Esophagus mucosa (tissue), 1 donor: ENCODE results near the gene KCNG3. TPM values are rescaled to one million over a fixed set of nuclear protein-coding genes. Genes with fewer than 3 reads are reported as not detected.

ENCODE experiments used
- ATAC-seq: fragments of 200-7000 bp; cut with Tn5 transposase; one replicate; pipeline ENCODE4 v1.9.1; 2020
- total RNA-seq: library from RNA; stranded (reverse); gene quantifications from one replicate; pipeline ENCODE4 v1.2.4, GENCODE V29; 2023
- donor health status: DM: yes; HTN: yes; CAD: no.

Gene KCNG3, protein sequence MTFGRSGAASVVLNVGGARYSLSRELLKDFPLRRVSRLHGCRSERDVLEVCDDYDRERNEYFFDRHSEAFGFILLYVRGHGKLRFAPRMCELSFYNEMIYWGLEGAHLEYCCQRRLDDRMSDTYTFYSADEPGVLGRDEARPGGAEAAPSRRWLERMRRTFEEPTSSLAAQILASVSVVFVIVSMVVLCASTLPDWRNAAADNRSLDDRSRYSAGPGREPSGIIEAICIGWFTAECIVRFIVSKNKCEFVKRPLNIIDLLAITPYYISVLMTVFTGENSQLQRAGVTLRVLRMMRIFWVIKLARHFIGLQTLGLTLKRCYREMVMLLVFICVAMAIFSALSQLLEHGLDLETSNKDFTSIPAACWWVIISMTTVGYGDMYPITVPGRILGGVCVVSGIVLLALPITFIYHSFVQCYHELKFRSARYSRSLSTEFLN
- total RNA-seq = 0.12 TPM

- peak; percentile 87 for ATAC-seq
These were observed at the start of gene KCNG3 for GRCh38 chr2:42493468-42494354. TSS of gene KCNG3 (minus strand) at chr2:42493982. CDS start at chr2:42493501, 481 bp downstream.

- no peak for ATAC-seq
These were observed 49.1 kb upstream of the KCNG3 start for GRCh38 chr2:42542871-42543270.

- no peak for ATAC-seq
These were observed 43.7 kb upstream of the KCNG3 start for GRCh38 chr2:42537493-42537892.

DNA sequence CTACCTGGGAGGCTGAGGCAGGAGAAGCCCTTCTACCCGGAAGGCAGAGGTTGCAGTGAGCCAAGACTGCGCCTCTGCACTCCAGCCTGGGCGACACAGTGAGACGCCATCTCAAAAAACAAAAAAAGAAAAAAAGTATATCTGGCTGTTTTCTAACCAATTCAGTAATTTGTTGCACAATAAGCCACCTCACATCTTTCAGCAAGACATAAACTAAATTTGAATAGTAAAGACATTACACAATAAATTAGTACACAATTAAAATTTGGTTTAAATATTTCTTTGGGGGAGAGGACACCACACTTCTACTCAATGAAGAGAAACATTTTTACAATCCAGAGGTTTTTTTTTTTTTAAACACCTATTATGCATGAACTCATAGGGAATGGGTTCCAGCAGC is 38.6 kb upstream of the KCNG3 start:
- no peak for ATAC-seq

- no peak for ATAC-seq
These were observed 29.6 kb upstream of the KCNG3 start for GRCh38 chr2:42523341-42523740.

GRCh38 chr2:42522035-42522434 is 28.3 kb upstream of the KCNG3 start:
- ATAC-seq = no peak

DNA sequence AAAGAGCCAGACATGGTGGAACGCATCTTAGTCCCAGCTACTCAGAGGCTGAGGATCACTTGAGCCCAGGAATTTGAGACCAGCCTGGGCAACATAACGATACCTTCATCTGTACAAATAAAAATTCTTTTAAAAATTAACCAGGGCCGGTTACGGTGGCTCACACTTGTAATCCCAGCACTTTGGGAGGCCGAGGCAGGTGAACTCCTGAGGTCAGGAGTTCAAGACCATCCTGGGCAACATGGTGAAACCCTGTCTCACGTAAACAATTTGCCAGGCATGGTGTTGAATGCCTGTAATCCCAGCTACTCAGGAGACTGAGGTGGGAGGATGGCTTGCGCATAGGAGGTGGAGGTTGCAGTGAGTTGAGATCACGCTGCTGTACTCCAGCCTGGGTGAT is 25.8 kb upstream of the KCNG3 start:
- no peak for ATAC-seq

DNA sequence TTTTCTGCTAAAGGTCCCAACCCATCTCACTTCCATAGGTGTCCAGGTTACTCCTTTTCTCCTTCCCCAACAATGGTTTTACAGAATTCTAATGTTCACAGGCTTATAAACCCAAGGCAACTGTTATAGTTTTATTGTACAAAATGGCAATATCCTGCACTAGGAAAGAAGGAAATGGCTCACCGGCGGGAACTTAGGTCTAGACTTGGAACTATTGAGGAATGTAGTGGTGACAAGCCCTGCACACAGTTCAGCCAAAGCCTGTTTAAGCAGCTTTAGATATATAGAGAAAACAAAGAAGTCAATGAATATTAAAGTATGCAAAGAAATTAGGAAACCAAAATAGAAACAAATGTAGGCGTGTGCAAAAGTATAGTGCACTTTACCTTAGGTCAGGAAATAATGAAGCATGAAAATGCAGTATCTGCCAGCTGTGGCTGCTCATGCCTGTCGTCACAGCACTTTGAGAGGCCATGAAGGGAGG is 22.7 kb upstream of the KCNG3 start:
- ATAC-seq = no peak

GRCh38 chr2:42513252-42513918 is 19.6 kb upstream of the KCNG3 start:
- ATAC-seq = peak; percentile 63

DNA sequence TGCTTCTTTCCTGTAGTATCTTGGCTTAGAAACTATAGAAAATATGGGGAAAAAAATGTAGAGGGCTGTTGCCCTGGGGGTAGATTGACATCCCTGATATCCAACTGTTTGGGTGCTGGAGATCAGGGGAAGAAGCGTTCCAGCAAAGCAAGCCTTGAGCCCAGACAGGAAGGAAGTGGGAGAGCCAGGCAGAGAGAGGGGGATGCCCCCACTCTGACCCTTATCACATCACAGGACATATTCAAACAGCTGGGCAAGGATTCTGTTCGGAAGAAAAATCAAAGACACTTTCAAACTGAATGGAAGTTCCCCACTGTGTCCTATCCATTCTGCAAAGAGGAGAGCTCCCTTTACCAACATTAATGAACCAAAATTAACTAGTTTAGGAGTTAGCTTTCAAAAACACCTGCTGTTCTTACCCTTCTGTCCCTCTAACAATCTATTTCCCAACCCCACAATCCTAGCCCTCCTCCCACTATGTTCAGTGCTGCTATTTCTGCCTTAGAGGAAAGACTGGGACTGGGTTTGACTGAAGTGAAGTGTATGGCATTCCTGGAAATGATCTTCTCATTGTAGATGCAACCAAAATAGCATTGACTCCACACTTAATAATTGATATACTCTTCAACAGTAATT is 16.9 kb upstream of the KCNG3 start:
- ATAC-seq = no peak

DNA sequence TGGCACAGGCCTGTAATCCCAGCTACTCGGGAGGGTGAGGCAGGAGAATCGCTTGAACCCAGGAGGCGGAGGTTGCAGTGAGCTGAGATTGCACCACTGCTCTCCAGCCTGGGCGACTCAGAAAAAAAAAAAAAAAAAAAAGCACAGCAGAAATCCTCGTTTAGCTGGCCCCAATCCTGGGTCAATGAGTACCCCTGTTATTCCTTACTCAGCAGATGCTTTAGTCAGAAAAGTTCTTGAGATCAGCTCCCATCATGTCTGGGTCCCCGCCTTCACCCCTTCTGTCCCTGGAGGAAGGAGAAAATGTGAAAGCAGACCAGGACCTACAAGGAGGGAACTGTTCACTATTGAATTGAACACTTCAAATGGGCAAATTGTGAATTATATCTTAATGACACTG is 16.4 kb upstream of the KCNG3 start:
- no peak for ATAC-seq

- ATAC-seq = no peak
These were observed 10.8 kb upstream of the KCNG3 start for GRCh38 chr2:42504364-42505230.

DNA sequence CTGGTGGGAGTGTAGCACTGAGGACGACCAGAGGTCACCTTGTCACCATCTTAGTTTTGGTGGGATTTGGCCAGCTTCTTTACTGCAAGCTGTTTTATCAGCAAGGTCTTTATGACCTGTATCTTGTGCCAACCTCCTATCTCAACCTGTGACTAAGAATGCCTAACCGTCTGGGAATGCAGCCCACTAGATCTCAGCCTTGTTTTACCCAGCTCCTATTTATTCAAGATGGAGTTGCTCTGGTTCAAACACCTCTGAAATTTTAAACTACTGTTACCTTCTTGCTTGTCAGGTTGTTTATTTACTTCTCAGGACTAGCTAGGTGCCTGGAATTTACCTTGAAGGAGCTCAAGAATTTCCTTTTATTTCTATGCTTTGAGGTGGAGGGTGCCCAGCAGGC is 9.5 kb upstream of the KCNG3 start:
- no peak for ATAC-seq

DNA sequence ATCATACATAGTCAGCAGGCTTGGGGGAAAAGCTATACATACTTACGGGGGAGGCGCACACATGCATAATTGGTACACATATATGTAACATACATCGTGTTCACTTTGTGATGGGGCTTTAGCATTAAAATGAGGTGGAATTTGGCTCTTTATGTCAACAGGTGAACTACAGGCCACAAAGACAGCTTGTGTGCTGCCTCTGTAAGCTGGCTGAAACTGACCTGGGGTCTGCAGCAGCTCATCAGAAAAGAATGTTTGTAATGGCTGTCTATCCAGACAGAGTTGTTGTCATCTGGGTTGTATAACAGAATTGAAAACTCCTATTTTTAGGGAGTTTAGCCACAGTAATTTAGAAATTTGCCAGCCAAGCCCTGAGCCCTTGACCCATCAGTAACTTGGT is 4.7 kb upstream of the KCNG3 start:
- ATAC-seq = no peak

DNA sequence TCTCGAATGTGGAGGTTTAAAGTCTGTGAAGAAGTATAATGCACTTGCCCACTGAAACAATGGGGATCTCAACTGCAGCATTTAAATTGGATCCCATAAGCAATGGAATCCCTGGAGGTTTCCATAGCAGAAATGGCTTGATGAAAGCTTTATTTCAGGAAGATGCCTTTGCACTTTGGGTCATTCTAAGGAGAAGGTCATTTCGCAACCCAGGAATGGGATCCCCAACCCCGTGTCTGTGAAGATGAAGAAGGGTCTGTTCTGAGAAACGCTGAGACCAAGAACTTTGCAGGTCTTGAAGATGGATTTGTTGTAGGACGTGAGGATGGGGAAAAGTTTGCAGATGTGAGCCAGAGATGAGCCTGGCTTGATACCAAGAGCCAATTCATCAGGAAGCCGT is 1.8 kb upstream of the KCNG3 start:
- ATAC-seq = no peak

DNA sequence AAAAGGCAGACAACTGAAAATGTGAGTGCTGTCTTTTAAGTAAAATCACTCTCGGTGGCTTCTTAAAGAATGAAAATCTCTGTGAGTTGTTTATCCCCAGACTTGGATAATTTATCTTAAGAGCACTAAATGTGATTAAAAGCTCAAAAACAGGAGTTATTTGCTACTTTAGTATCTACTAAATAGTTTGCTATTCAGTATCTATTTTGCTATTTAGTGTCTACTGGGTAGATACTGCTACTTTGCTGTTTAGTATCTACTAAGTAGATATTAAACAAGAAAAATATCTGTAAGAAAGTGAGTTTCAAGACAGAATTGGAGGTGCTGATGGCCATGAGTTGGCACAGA is 1.4 kb upstream of the KCNG3 start:
- ATAC-seq = no peak

GRCh38 chr2:42494355-42495233 is 812 bp upstream of the KCNG3 start:
- peak; percentile 88 for ATAC-seq

GRCh38 chr2:42492691-42493467 is 903 bp downstream of the KCNG3 start:
- ATAC-seq = no peak

- no peak for ATAC-seq
These were observed 5.5 kb downstream of the KCNG3 start for GRCh38 chr2:42488297-42488696.
